Measurements from ENCODE around the gene SREK1IP1.

SREK1IP1 gene

GRCh38 chr5:64768358-64769312 lies at the start of gene SREK1IP1, which contains the start of gene CWC27:
Gene SREK1IP1 (minus strand): TSS chr5:64768691. CDS start chr5:64768517, 174 bp downstream.
Gene CWC27 (plus strand): TSS chr5:64768930. CDS start chr5:64769147, 217 bp downstream.
- peak; percentile 93 for DNase-seq (ENCODE audit: low read depth)

GRCh38 chr5:64818245-64818644 lies 49.8 kb upstream of the SREK1IP1 start:
- DNase-seq (ENCODE audit: low read depth), result no peak

- DNase-seq (ENCODE audit: low read depth), result no peak
Measured at GRCh38 chr5:64814073-64814472, 45.6 kb upstream of the SREK1IP1 start.

GRCh38 chr5:64811050-64811640 lies 42.7 kb upstream of the SREK1IP1 start:
- DNase-seq (ENCODE audit: low read depth), result peak; percentile 74

- peak; percentile 71 for DNase-seq (ENCODE audit: low read depth)
Measured at GRCh38 chr5:64807520-64807919, 39.0 kb upstream of the SREK1IP1 start.

- no peak for DNase-seq (ENCODE audit: low read depth)
Measured at GRCh38 chr5:64806537-64806936, 38.0 kb upstream of the SREK1IP1 start.

- no peak for DNase-seq (ENCODE audit: low read depth)
Measured at GRCh38 chr5:64800926-64801325, 32.4 kb upstream of the SREK1IP1 start.

- no peak for DNase-seq (ENCODE audit: low read depth)
Measured at GRCh38 chr5:64796301-64796700, 27.8 kb upstream of the SREK1IP1 start.

- no peak for DNase-seq (ENCODE audit: low read depth)
Measured at GRCh38 chr5:64794053-64794770, 25.7 kb upstream of the SREK1IP1 start.

- DNase-seq (ENCODE audit: low read depth), result no peak
Measured at GRCh38 chr5:64792469-64792868, 24.0 kb upstream of the SREK1IP1 start.

- no peak for DNase-seq (ENCODE audit: low read depth)
Measured at GRCh38 chr5:64790210-64790609, 21.7 kb upstream of the SREK1IP1 start.

- peak; percentile 85 for DNase-seq (ENCODE audit: low read depth)
Measured at GRCh38 chr5:64789457-64789856, 21.0 kb upstream of the SREK1IP1 start.

GRCh38 chr5:64788156-64788555 lies 19.7 kb upstream of the SREK1IP1 start:
- peak; percentile 38 for DNase-seq (ENCODE audit: low read depth)

- DNase-seq (ENCODE audit: low read depth), result no peak
Measured at GRCh38 chr5:64786372-64786771, 17.9 kb upstream of the SREK1IP1 start.

- peak; percentile 73 for DNase-seq (ENCODE audit: low read depth)
Measured at GRCh38 chr5:64784451-64785025, 16.0 kb upstream of the SREK1IP1 start.

GRCh38 chr5:64775291-64775690 lies 6.8 kb upstream of the SREK1IP1 start:
- no peak for DNase-seq (ENCODE audit: low read depth)

- DNase-seq (ENCODE audit: low read depth), result no peak
Measured at GRCh38 chr5:64773533-64773932, 5.0 kb upstream of the SREK1IP1 start.

GRCh38 chr5:64771736-64772135 lies 3.2 kb upstream of the SREK1IP1 start:
- no peak for DNase-seq (ENCODE audit: low read depth)

GRCh38 chr5:64769855-64770254 lies 1.4 kb upstream of the SREK1IP1 start:
- DNase-seq (ENCODE audit: low read depth), result no peak

- DNase-seq (ENCODE audit: low read depth), result no peak
Measured at GRCh38 chr5:64767959-64768357, 533 bp downstream of the SREK1IP1 start.

- no peak for DNase-seq (ENCODE audit: low read depth)
Measured at GRCh38 chr5:64766941-64767340, 1.6 kb downstream of the SREK1IP1 start.

Data from amniotic epithelial cell (primary cell).